ENCODE results near the gene BCR.

BCR gene

DNA sequence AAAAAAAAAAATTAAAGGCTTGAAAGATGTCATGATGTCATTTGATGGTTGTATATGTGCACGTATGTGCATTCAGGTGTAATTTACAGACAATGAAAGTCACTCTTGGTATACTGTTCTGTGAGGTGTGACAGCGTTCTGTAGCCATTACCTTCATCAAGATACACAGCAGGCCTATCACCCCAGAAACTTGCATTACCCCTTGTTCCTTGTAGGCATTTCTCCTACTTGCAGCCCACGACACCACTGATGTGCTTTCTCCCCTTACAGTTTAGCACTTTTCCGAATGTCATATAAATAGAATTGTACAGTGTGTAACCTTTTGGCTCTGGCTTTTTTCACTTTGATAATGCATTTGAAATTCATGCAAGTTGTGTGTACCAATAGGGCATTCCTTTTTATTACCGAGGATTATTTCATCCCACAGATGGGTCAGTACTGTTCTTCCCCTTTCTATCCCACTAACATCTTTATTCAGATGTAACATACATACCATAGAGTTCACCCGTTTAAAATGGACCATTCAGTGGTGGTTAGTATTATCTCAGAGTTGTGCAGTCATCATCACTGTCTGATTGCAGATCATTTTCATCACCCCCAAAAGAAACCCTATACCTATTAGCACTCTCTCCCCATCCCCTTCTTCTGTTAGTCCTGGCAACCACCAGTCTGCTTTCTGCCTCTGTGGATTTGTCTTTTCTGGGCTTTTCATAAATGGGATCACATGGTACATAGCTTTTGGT is 30.3 kb downstream of the BCR start:
- DNase-seq (ENCODE audit: low read depth): no peak
- no peak overlapping the region for H3K4me3 ChIP-seq (ENCODE audit: control insufficient read depth, low read depth, low read length)
- no peak for TF ChIP-seq CTCF (IDR thresholded peaks at IDR 0.05; ENCODE audit: control insufficient read depth, insufficient read depth, low read depth, low read length, missing control alignments)

DNA sequence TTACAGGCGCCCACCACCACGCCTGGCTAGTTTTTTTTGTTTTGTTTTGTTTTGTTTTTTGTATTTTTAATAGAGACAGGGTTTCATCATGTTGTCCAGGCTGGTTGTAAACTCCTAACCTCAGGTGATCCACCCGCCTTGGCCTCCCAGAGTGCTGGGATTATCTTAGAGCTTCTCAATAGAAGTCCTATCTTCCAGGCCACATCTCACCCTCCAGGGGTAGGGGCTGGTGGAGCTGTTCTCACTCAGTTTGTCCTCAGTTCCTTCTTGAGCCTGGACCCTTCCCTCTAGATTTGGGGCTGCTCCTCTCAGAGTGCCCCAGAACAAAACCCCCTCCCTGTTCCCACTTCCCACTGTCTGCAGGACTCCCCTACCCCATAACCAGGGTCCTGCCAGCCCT is 31.3 kb downstream of the BCR start:
- no peak for DNase-seq (ENCODE audit: low read depth)
- no peak for TF ChIP-seq CTCF (IDR thresholded peaks at IDR 0.05; ENCODE audit: control insufficient read depth, insufficient read depth, low read depth, low read length, missing control alignments)
- no peak overlapping the region for H3K4me3 ChIP-seq (ENCODE audit: control insufficient read depth, low read depth, low read length)

DNA sequence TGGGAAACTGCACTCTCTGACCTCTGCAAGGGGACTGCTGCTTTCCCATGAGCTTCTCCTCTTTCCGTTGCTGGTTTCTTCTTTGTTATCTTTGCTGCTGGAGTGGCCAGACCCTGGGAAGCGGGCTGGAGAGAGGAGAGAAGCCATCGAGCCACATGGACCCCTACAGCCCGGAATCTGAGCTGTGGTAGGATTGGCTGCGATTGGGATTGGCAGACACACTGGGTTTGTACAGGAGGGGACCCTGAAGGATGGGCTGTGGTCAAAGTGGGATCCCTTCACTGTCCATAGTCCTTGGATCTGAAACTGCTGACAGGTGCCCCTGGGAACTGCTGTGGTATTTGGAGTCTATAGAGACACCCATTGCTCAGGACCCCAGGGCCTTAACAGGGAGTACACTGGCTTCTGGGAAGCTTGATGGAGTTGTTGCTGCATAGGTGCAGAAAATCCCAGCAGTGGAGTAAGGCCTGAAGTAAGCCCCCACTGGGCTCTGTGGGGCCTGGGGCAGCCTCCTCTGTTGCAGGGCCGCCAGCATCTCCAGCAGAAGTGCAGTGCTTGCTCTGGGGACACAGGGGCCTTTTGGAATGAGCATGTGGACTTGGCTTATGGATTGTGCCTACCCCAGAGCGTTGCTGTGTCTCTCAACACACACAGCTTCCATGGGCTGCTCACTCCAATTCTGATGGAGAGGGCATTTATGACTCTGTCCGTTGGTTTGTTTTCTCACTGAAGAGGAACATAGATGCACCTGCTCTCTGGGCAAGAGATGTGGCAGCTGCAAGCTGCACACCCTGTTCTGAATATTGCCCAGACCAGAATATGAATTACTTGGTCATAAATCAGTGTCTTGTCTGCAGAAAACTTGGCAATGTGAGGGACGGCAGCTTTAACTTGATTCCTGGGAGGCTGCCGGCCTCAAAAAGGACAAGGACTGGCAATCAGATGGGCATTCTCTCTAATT is 32.0 kb downstream of the BCR start:
- DNase-seq (ENCODE audit: low read depth): no peak
- no peak for TF ChIP-seq CTCF (IDR thresholded peaks at IDR 0.05; ENCODE audit: control insufficient read depth, insufficient read depth, low read depth, low read length, missing control alignments)
- no peak overlapping the region for H3K4me3 ChIP-seq (ENCODE audit: control insufficient read depth, low read depth, low read length)

DNA sequence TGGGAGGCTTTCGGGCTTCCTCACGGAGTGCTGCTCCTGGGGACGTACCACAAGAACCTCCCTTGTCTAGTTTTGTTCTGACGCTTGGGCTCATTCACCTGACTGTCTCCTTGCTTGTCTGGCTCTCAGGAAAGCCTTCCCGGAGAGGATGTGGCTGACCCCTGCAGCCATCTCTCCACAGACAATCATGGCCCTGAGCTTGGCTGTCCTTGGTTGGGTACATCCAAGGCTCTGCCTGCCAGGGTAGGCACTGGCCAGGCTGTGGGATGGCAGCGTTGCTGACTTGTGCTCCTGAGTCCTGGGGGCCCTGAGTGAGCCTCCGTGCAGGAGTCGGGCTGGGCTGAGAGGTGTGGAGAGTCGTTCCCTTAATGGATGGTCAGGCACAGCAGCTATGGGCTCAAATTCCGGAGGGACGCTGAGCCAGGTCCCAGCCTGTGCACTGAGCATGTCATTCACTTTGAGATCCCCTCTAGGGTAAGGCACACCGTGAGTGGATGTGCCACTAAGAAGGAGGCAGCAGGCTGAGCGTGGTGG is 32.8 kb downstream of the BCR start:
- DNase-seq (ENCODE audit: low read depth): no peak
- no peak for TF ChIP-seq CTCF (IDR thresholded peaks at IDR 0.05; ENCODE audit: control insufficient read depth, insufficient read depth, low read depth, low read length, missing control alignments)
- no peak overlapping the region for H3K4me3 ChIP-seq (ENCODE audit: control insufficient read depth, low read depth, low read length)

GRCh38 chr22:23213581-23214334 is 33.4 kb downstream of the BCR start:
- TF ChIP-seq CTCF (IDR thresholded peaks at IDR 0.05; ENCODE audit: control insufficient read depth, insufficient read depth, low read depth, low read length, missing control alignments): no peak
- DNase-seq (ENCODE audit: low read depth): no peak
- H3K4me3 ChIP-seq (ENCODE audit: control insufficient read depth, low read depth, low read length): no peak overlapping the region

- no peak for DNase-seq (ENCODE audit: low read depth)
- TF ChIP-seq CTCF (IDR thresholded peaks at IDR 0.05; ENCODE audit: control insufficient read depth, insufficient read depth, low read depth, low read length, missing control alignments): no peak
- no peak overlapping the region for H3K4me3 ChIP-seq (ENCODE audit: control insufficient read depth, low read depth, low read length)
Observed at GRCh38 chr22:23214398-23214797, 34.1 kb downstream of the BCR start.

Measured in AG09309 (cell line).